ENCODE measurements around the gene DIRAS2.

DIRAS2 gene

GRCh38 chr9:90611568-90611967, 31.1 kb downstream of the DIRAS2 start:
- DNase-seq = no peak

GRCh38 chr9:90611121-90611520, 31.5 kb downstream of the DIRAS2 start:
- no peak for DNase-seq

- DNase-seq = no peak
Measured at GRCh38 chr9:90607701-90608516, 34.7 kb downstream of the DIRAS2 start.

GRCh38 chr9:90600029-90600428, 42.6 kb downstream of the DIRAS2 start:
- no peak for DNase-seq

GRCh38 chr9:90598191-90598590, 44.4 kb downstream of the DIRAS2 start:
- DNase-seq = no peak

GRCh38 chr9:90593646-90594045, 49.0 kb downstream of the DIRAS2 start:
- DNase-seq = no peak

GRCh38 chr9:90580576-90580975, 62.0 kb downstream of the DIRAS2 start:
- no peak for DNase-seq

- DNase-seq = no peak
Measured at GRCh38 chr9:90579181-90579580, 63.4 kb downstream of the DIRAS2 start.

- no peak for DNase-seq
Measured at GRCh38 chr9:90578126-90578815, 64.4 kb downstream of the DIRAS2 start.

GRCh38 chr9:90569511-90569910, 73.1 kb downstream of the DIRAS2 start:
- no peak for DNase-seq

- no peak for DNase-seq
Measured at GRCh38 chr9:90568667-90569066, 74.0 kb downstream of the DIRAS2 start.

- no peak for DNase-seq
Measured at GRCh38 chr9:90562229-90562628, 80.4 kb downstream of the DIRAS2 start.

Data from activated T-cell treated with anti-CD3 and anti-CD28 coated beads, Interleukin-2, amount 50 U/mL, for 48 hours (primary cell).